Measurements from ENCODE around the gene CDCP1.
"Not testable (repeated sequence)": the region's sequence is repeated elsewhere in the genome, so short reads cannot be mapped to it uniquely, and the experiment has no call there.

CDCP1 gene

GRCh38 chr3:45056608-45057301, 89.4 kb downstream of the CDCP1 start:
- peaks cover 14% of the 10 kb centered on the region for H3K4me1 Mint-ChIP-seq (ENCODE audit: low read depth)
- H3K27me3 Mint-ChIP-seq = peaks cover 2% of the 10 kb centered on the region
- H3K36me3 Mint-ChIP-seq = no peaks in the 10 kb centered on the region
- H3K27ac Mint-ChIP-seq = no peak overlapping the region
- H3K9me3 Mint-ChIP-seq (ENCODE audit: low read depth) = no peaks in the 10 kb centered on the region
- no peak overlapping the region for H3K4me3 Mint-ChIP-seq

- no peaks in the 10 kb centered on the region for H3K36me3 Mint-ChIP-seq
- H3K4me1 Mint-ChIP-seq (ENCODE audit: low read depth) = peaks cover 14% of the 10 kb centered on the region
- no peaks in the 10 kb centered on the region for H3K9me3 Mint-ChIP-seq (ENCODE audit: low read depth)
- peaks cover 2% of the 10 kb centered on the region for H3K27me3 Mint-ChIP-seq
- H3K27ac Mint-ChIP-seq = no peak overlapping the region
- H3K4me3 Mint-ChIP-seq = no peak overlapping the region
These were observed 90.6 kb downstream of the CDCP1 start for GRCh38 chr3:45055411-45056143.

GRCh38 chr3:45055032-45055410, 91.2 kb downstream of the CDCP1 start:
- Mint-ChIP-seq H3K36me3 (no peaks in the 10 kb centered on the region), H3K4me3 (no peak overlapping the region), H3K27me3 (peaks cover 2% of the 10 kb centered on the region), H3K9me3 (ENCODE audit: low read depth) (no peaks in the 10 kb centered on the region), H3K4me1 (ENCODE audit: low read depth) (peaks cover 14% of the 10 kb centered on the region), H3K27ac (no peak overlapping the region)

- H3K9me3 Mint-ChIP-seq (ENCODE audit: low read depth) = no peaks in the 10 kb centered on the region
- H3K4me1 Mint-ChIP-seq (ENCODE audit: low read depth) = peaks cover 14% of the 10 kb centered on the region
- H3K4me3 Mint-ChIP-seq = no peak overlapping the region
- no peaks in the 10 kb centered on the region for H3K36me3 Mint-ChIP-seq
- H3K27me3 Mint-ChIP-seq = peaks cover 3% of the 10 kb centered on the region
- H3K27ac Mint-ChIP-seq = no peak overlapping the region
These were observed 91.9 kb downstream of the CDCP1 start for GRCh38 chr3:45054196-45054857.

GRCh38 chr3:45053805-45054195, 92.4 kb downstream of the CDCP1 start:
- not testable (repeated sequence) for H3K9me3 Mint-ChIP-seq (ENCODE audit: low read depth); H3K27ac Mint-ChIP-seq; H3K4me3 Mint-ChIP-seq; H3K27me3 Mint-ChIP-seq; H3K36me3 Mint-ChIP-seq
- H3K4me1 Mint-ChIP-seq (ENCODE audit: low read depth) = peaks cover 14% of the 10 kb centered on the region

- Mint-ChIP-seq H3K4me1 (ENCODE audit: low read depth) (peaks cover 4% of the 10 kb centered on the region), H3K36me3 (no peaks in the 10 kb centered on the region), H3K4me3 (no peak overlapping the region), H3K27me3 (peaks cover 7% of the 10 kb centered on the region), H3K9me3 (ENCODE audit: low read depth) (no peaks in the 10 kb centered on the region), H3K27ac (no peak overlapping the region)
These were observed 94.5 kb downstream of the CDCP1 start for GRCh38 chr3:45051685-45052084.

GRCh38 chr3:45049807-45050206, 96.4 kb downstream of the CDCP1 start:
- no peaks in the 10 kb centered on the region for H3K36me3 Mint-ChIP-seq
- peaks cover 11% of the 10 kb centered on the region for H3K27me3 Mint-ChIP-seq
- no peaks in the 10 kb centered on the region for H3K9me3 Mint-ChIP-seq (ENCODE audit: low read depth)
- peaks cover 4% of the 10 kb centered on the region for H3K4me1 Mint-ChIP-seq (ENCODE audit: low read depth)
- no peak overlapping the region for H3K27ac Mint-ChIP-seq
- no peak overlapping the region for H3K4me3 Mint-ChIP-seq

- H3K4me1 Mint-ChIP-seq (ENCODE audit: low read depth) = no peaks in the 10 kb centered on the region
- no peak overlapping the region for H3K4me3 Mint-ChIP-seq
- peaks cover 11% of the 10 kb centered on the region for H3K27me3 Mint-ChIP-seq
- H3K36me3 Mint-ChIP-seq = no peaks in the 10 kb centered on the region
- peak overlapping the region; percentile 1 for H3K27ac Mint-ChIP-seq
- H3K9me3 Mint-ChIP-seq (ENCODE audit: low read depth) = no peaks in the 10 kb centered on the region
These were observed 97.9 kb downstream of the CDCP1 start for GRCh38 chr3:45048244-45048643.

GRCh38 chr3:45043728-45044299, 102.4 kb downstream of the CDCP1 start:
- Mint-ChIP-seq H3K4me3 (no peak overlapping the region), H3K9me3 (ENCODE audit: low read depth) (no peaks in the 10 kb centered on the region), H3K36me3 (no peaks in the 10 kb centered on the region), H3K4me1 (ENCODE audit: low read depth) (peaks cover 18% of the 10 kb centered on the region), H3K27ac (no peak overlapping the region), H3K27me3 (peaks cover 8% of the 10 kb centered on the region)

GRCh38 chr3:45042162-45042561, 104.0 kb downstream of the CDCP1 start:
- H3K4me3 Mint-ChIP-seq = no peak overlapping the region
- peaks cover 10% of the 10 kb centered on the region for H3K27me3 Mint-ChIP-seq
- no peaks in the 10 kb centered on the region for H3K36me3 Mint-ChIP-seq
- H3K27ac Mint-ChIP-seq = no peak overlapping the region
- no peaks in the 10 kb centered on the region for H3K9me3 Mint-ChIP-seq (ENCODE audit: low read depth)
- H3K4me1 Mint-ChIP-seq (ENCODE audit: low read depth) = peaks cover 24% of the 10 kb centered on the region

GRCh38 chr3:45041666-45042065, 104.5 kb downstream of the CDCP1 start:
- Mint-ChIP-seq H3K27me3 (peaks cover 11% of the 10 kb centered on the region), H3K4me3 (no peak overlapping the region)

GRCh38 chr3:45037720-45038455, 108.3 kb downstream of the CDCP1 start:
- H3K36me3 Mint-ChIP-seq = no peaks in the 10 kb centered on the region
- H3K4me3 Mint-ChIP-seq = peak overlapping the region; percentile 56
- peaks cover 50% of the 10 kb centered on the region for H3K4me1 Mint-ChIP-seq (ENCODE audit: low read depth)
- no peaks in the 10 kb centered on the region for H3K9me3 Mint-ChIP-seq (ENCODE audit: low read depth)
- H3K27me3 Mint-ChIP-seq = peaks cover 16% of the 10 kb centered on the region
- H3K27ac Mint-ChIP-seq = no peak overlapping the region

More at GRCh38 chr3:45041666-45042065, 104.5 kb downstream of the CDCP1 start:
- no peaks in the 10 kb centered on the region for H3K9me3 Mint-ChIP-seq (ENCODE audit: low read depth)
- H3K36me3 Mint-ChIP-seq = no peaks in the 10 kb centered on the region
- peaks cover 27% of the 10 kb centered on the region for H3K4me1 Mint-ChIP-seq (ENCODE audit: low read depth)
- no peak overlapping the region for H3K27ac Mint-ChIP-seq

GRCh38 chr3:45035441-45036301, 110.5 kb downstream of the CDCP1 start:
- H3K9me3 Mint-ChIP-seq (ENCODE audit: low read depth) = no peaks in the 10 kb centered on the region
- H3K4me3 Mint-ChIP-seq = peak overlapping the region; percentile 86
- peaks cover 37% of the 10 kb centered on the region for H3K4me1 Mint-ChIP-seq (ENCODE audit: low read depth)
- H3K27ac Mint-ChIP-seq = no peak overlapping the region
- H3K27me3 Mint-ChIP-seq = peaks cover 18% of the 10 kb centered on the region
- no peaks in the 10 kb centered on the region for H3K36me3 Mint-ChIP-seq

Measured in activated naive CD8-positive, alpha-beta T cell (primary cell).